Measurements from ENCODE around the gene MTMR12.

- TF ChIP-seq CTCF (IDR thresholded peaks at IDR 0.05) (no peak), EZH2 (IDR thresholded peaks at IDR 0.05; ENCODE audit: borderline replicate concordance, insufficient read depth, low read depth, low read length, poor library complexity, severe bottlenecking) (no peak)
Observed at GRCh38 chr5:32297181-32298058, 15.3 kb downstream of the MTMR12 start.
